Neural progenitor cell (in vitro differentiated cells): ENCODE results near the gene NPW. TPM values are rescaled to one million over a fixed set of nuclear protein-coding genes. Genes with fewer than 3 reads are reported as not detected.

Experiments used
- DNase-seq: peaks from one replicate; pipeline ENCODE4 v3.0.0-alpha.2; 2016; ENCODE audit warnings: low spot score
- H2AFZ ChIP-seq: fragments of 200-600 bp; sonication (generic); replicated peaks from 2 replicates; pipeline ENCODE4 v1.6.1; 2016; ENCODE audit warnings: antibody characterized with exemption
- H3F3A ChIP-seq: fragments of 200-600 bp; sonication (generic); 2 replicates; pipeline ENCODE4 v1.6.1; 2016; ENCODE audit warnings: antibody characterized with exemption, low read depth
- H3K27ac ChIP-seq: fragments of 200-600 bp; sonication (generic); 2 replicates; pipeline ENCODE4 v1.5.1; 2016; ENCODE audit warnings: mild to moderate bottlenecking
- H3K27me3 ChIP-seq: fragments of 200-600 bp; sonication (generic); 2 replicates; pipeline ENCODE4 v1.6.1; 2016; ENCODE audit warnings: mild to moderate bottlenecking, moderate library complexity
- H3K36me3 ChIP-seq: fragments of 200-600 bp; sonication (generic); 2 replicates; pipeline ENCODE4 v1.5.1; 2016
- H3K4me1 ChIP-seq: fragments of 200-600 bp; sonication (generic); 2 replicates; pipeline ENCODE4 v1.6.1; 2016; ENCODE audit warnings: mixed run types
- H3K4me2 ChIP-seq: fragments of 200-600 bp; sonication (generic); 2 replicates; pipeline ENCODE4 v1.6.1; 2016
- H3K4me3 ChIP-seq: fragments of 200-600 bp; sonication (generic); 2 replicates; pipeline ENCODE4 v1.5.1; 2016
- H3K79me2 ChIP-seq: fragments of 200-600 bp; sonication (generic); 2 replicates; pipeline ENCODE4 v1.6.1; 2016; ENCODE audit warnings: low read depth
- H3K9ac ChIP-seq: fragments of 200-600 bp; sonication (generic); 2 replicates; pipeline ENCODE4 v1.6.1; 2016
- H3K9me3 ChIP-seq: fragments of 200-600 bp; sonication (generic); 2 replicates; pipeline ENCODE4 v1.5.1; 2016; ENCODE audit warnings: low read depth
- H4K20me1 ChIP-seq: fragments of 200-600 bp; sonication (generic); 2 replicates; pipeline ENCODE4 v1.6.1; 2016; ENCODE audit warnings: low read depth
- H3K27ac Mint-ChIP-seq: 3 replicates; pipeline ENCODE4 v1.8.0; 2021; ENCODE audit warnings: mixed read lengths
- H3K27me3 Mint-ChIP-seq: 2 replicates; pipeline ENCODE4 v1.8.0; 2022; ENCODE audit warnings: low read depth, mild to moderate bottlenecking, inconsistent platforms, moderate library complexity, mixed read lengths; ENCODE audit not compliant: insufficient read depth
- H3K36me3 Mint-ChIP-seq: 3 replicates; pipeline ENCODE4 v1.8.0; 2021; ENCODE audit warnings: mixed read lengths
- H3K4me1 Mint-ChIP-seq: 3 replicates; pipeline ENCODE4 v1.8.0; 2021; ENCODE audit warnings: mixed read lengths
- H3K4me3 Mint-ChIP-seq: 3 replicates; pipeline ENCODE4 v1.8.0; 2021; ENCODE audit warnings: mild to moderate bottlenecking, moderate library complexity, mixed read lengths
- H3K9me3 Mint-ChIP-seq: 3 replicates; pipeline ENCODE4 v1.8.0; 2020; ENCODE audit warnings: mixed read lengths
- CTCF ChIP-seq: fragments of 200-600 bp; sonication (generic); IDR thresholded peaks from 2 replicates; pipeline ENCODE4 v1.5.1; 2017; ENCODE audit warnings: antibody characterized with exemption, mild to moderate bottlenecking
- EZH2 ChIP-seq: fragments of 200-600 bp; sonication (generic); IDR thresholded peaks from 2 replicates; pipeline ENCODE4 v1.6.1; 2017; ENCODE audit warnings: antibody characterized with exemption, mild to moderate bottlenecking, moderate library complexity
- EZH2phosphoT487 ChIP-seq: fragments of 200-600 bp; sonication (generic); IDR thresholded peaks from 2 replicates; pipeline ENCODE4 v1.6.1; 2017; ENCODE audit warnings: antibody characterized with exemption
- total RNA-seq: library from RNA; depleted of rRNA; stranded (reverse); fragments of >200 nt; gene quantifications from 2 replicates; pipeline ENCODE4 v1.2.3, GENCODE V29; 2015; ENCODE audit warnings: low replicate concordance

NPW gene
- total RNA-seq, 1 donor from 2014 or later: not detected

- Histone ChIP-seq H3K4me1 (peaks cover 12% of the 10 kb centered on the region), H3K9me3 (no peaks in the 10 kb centered on the region), H2AFZ (peak within 1 kb of the TSS; percentile 74), H3K4me2 (peak within 1 kb of the TSS; percentile 97), H3F3A (peaks cover 4% of the 10 kb centered on the region), H4K20me1 (peaks cover 8% of the 10 kb centered on the region), H3K4me3 (peak within 1 kb of the TSS; percentile 83), H3K27ac (no peak within 1 kb of the TSS), H3K27me3 (no peaks in the 10 kb centered on the region), H3K79me2 (peaks cover 22% of the 10 kb centered on the region), H3K36me3 (no peaks in the 10 kb centered on the region), H3K9ac (peak within 1 kb of the TSS; percentile 56)
- Mint-ChIP-seq H3K4me1 (peaks cover 19% of the 10 kb centered on the region), H3K27me3 (peaks cover 2% of the 10 kb centered on the region), H3K4me3 (peak within 1 kb of the TSS; percentile 93), H3K36me3 (peaks cover 5% of the 10 kb centered on the region), H3K9me3 (no peaks in the 10 kb centered on the region), H3K27ac (no peak within 1 kb of the TSS)
- TF ChIP-seq EZH2phosphoT487 (no peak), CTCF (peak; percentile 25), EZH2 (peak; percentile 20)
- DNase-seq: peak; percentile 99
Measured at GRCh38 chr16:2047330-2048115, 27.9 kb downstream of the NPW start, which contains the start of the genes NTHL1 and TSC2. NTHL1 (minus strand) TSS chr16:2047834; CDS start chr16:2047823, 11 bp downstream. TSC2 (plus strand) TSS chr16:2047985; CDS start chr16:2048616, 631 bp downstream.

DNA sequence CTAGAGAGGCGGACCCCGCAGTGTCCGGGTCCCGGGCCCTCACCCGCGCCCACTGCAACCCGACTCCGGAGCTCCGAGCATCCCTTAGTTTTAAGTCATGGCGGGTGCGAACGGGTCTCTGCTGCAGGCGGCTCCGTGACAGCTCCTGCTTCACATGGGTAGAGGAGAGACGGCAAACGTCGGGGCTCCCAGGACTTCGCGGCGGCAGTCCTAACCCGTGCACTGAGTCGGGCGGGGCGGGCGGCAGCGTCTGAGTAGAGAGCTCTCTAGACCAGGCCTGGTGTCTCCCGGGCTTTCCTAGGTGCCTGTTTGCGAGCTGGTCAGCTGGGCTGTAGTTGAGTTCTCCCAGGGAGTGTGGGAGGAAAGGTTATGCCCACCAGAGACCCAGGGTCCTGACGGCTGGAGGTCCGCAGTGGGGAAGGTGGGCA lies 28.5 kb downstream of the NPW start:
- H3K4me3 Mint-ChIP-seq: peak overlapping the region; percentile 93
- H3K79me2 ChIP-seq: peaks cover 22% of the 10 kb centered on the region

DNA sequence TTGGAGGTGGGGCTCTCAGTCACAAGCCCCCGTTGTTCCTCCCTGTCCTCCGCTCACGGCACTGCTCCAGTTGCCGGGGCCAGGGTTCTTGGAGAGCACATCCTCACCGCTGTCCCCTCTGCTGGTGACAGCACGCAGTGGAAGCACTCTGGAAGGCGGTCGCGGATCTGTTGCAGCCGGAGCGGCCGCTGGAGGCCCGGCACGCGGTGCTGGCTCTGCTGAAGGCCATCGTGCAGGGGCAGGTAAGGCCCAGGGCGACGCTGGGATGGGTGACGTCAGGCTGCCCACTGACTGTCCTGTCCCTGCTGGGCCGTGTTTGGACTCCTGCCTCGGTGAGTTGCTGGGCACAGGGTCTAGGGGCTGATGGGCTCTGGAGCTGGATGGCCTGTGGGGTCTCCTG lies 33.6 kb downstream of the NPW start:
- no peak for DNase-seq
- peaks cover 13% of the 10 kb centered on the region for H3K4me1 Mint-ChIP-seq
- no peak overlapping the region for H3K27ac Mint-ChIP-seq
- H3F3A ChIP-seq: peaks cover 5% of the 10 kb centered on the region
- H3K9me3 Mint-ChIP-seq: no peaks in the 10 kb centered on the region
- no peaks in the 10 kb centered on the region for H4K20me1 ChIP-seq
- H3K4me1 ChIP-seq: peaks cover 7% of the 10 kb centered on the region
- H3K9me3 ChIP-seq: no peaks in the 10 kb centered on the region
- no peaks in the 10 kb centered on the region for H3K27me3 ChIP-seq
- H3K4me2 ChIP-seq: no peak overlapping the region
- no peak for TF ChIP-seq EZH2
- no peak for TF ChIP-seq EZH2phosphoT487
- peaks cover 10% of the 10 kb centered on the region for H3K79me2 ChIP-seq
- no peaks in the 10 kb centered on the region for H3K36me3 ChIP-seq
- H3K27ac ChIP-seq: no peak overlapping the region
- no peak overlapping the region for H2AFZ ChIP-seq
- H3K4me3 ChIP-seq: no peak overlapping the region
- no peak overlapping the region for H3K4me3 Mint-ChIP-seq
- H3K27me3 Mint-ChIP-seq: no peaks in the 10 kb centered on the region
- no peak overlapping the region for H3K9ac ChIP-seq
- peaks cover 4% of the 10 kb centered on the region for H3K36me3 Mint-ChIP-seq

More for the DNA sequence above, 28.5 kb downstream of the NPW start:
- peak; percentile 66 for DNase-seq
- peak overlapping the region; percentile 97 for H3K4me2 ChIP-seq
- H3K9ac ChIP-seq: peak overlapping the region; percentile 56
- TF ChIP-seq EZH2 (no peak), CTCF (no peak), EZH2phosphoT487 (no peak)
- H3K9me3 ChIP-seq: no peaks in the 10 kb centered on the region
- H3K4me1 ChIP-seq: peaks cover 12% of the 10 kb centered on the region
- H3K27ac Mint-ChIP-seq: no peak overlapping the region
- H3K36me3 Mint-ChIP-seq: peaks cover 6% of the 10 kb centered on the region
- peaks cover 19% of the 10 kb centered on the region for H3K4me1 Mint-ChIP-seq
- H2AFZ ChIP-seq: peak overlapping the region; percentile 74
- H4K20me1 ChIP-seq: peaks cover 8% of the 10 kb centered on the region
- no peaks in the 10 kb centered on the region for H3K9me3 Mint-ChIP-seq
- no peaks in the 10 kb centered on the region for H3K27me3 ChIP-seq
- peaks cover 4% of the 10 kb centered on the region for H3F3A ChIP-seq
- no peaks in the 10 kb centered on the region for H3K36me3 ChIP-seq
- H3K4me3 ChIP-seq: peak overlapping the region; percentile 83
- no peak overlapping the region for H3K27ac ChIP-seq
- H3K27me3 Mint-ChIP-seq: peaks cover 2% of the 10 kb centered on the region

- Mint-ChIP-seq H3K4me3 (no peak overlapping the region), H3K36me3 (peaks cover 4% of the 10 kb centered on the region), H3K4me1 (peaks cover 14% of the 10 kb centered on the region), H3K9me3 (no peaks in the 10 kb centered on the region), H3K27me3 (no peaks in the 10 kb centered on the region), H3K27ac (no peak overlapping the region)
- H2AFZ ChIP-seq: no peak overlapping the region
- no peaks in the 10 kb centered on the region for H4K20me1 ChIP-seq
- peaks cover 4% of the 10 kb centered on the region for H3K79me2 ChIP-seq
- no peak for DNase-seq
- peaks cover 9% of the 10 kb centered on the region for H3K4me1 ChIP-seq
- no peak overlapping the region for H3K4me3 ChIP-seq
- H3K27me3 ChIP-seq: no peaks in the 10 kb centered on the region
- H3K9me3 ChIP-seq: no peaks in the 10 kb centered on the region
- no peak for TF ChIP-seq EZH2
- TF ChIP-seq CTCF: no peak
- TF ChIP-seq EZH2phosphoT487: no peak
- no peak overlapping the region for H3K27ac ChIP-seq
- H3K9ac ChIP-seq: no peak overlapping the region
- H3F3A ChIP-seq: peaks cover 11% of the 10 kb centered on the region
- H3K36me3 ChIP-seq: no peaks in the 10 kb centered on the region
- H3K4me2 ChIP-seq: no peak overlapping the region
Measured at GRCh38 chr16:2053897-2054296, 34.3 kb downstream of the NPW start.
